GM13977 (cell line): ENCODE measurements around the gene CLMN.

ENCODE experiments used
- DNase-seq: peaks from one replicate; pipeline ENCODE4 v3.0.0; 2012; ENCODE audit warnings: low spot score
- CTCF ChIP-seq: IDR thresholded peaks from 2 replicates; pipeline ENCODE4 v1.5.1; 2012; ENCODE audit warnings: mild to moderate bottlenecking, control low read depth; ENCODE audit not compliant: insufficient read depth; ENCODE audit errors: extremely low read depth, missing control alignments
- in situ Hi-C: fragments of 300-500 bp; cut with MboI; formaldehyde crosslinking; loops from one replicate; pipeline ENCODE4 v1.12.0; 2022; ENCODE audit warnings: low sequenced_read_pairs, low pct_unique_long_range_greater_than_20kb, mixed read lengths, inconsistent platforms; ENCODE audit not compliant: unreplicated experiment

Gene CLMN

GRCh38 chr14:95196826-95197545 lies 122.7 kb downstream of the CLMN start:
- DNase-seq, result no peak
- in situ Hi-C loops, result no loop called here
- TF ChIP-seq CTCF, result no peak

GRCh38 chr14:95196268-95196667 lies 123.4 kb downstream of the CLMN start:
- DNase-seq, result peak; percentile 68
- TF ChIP-seq CTCF, result peak; percentile 45
- in situ Hi-C loops, result no loop called here

- DNase-seq, result no peak
- no peak for TF ChIP-seq CTCF
- in situ Hi-C loops, result no loop called here
Measured at GRCh38 chr14:95195031-95195430, 124.7 kb downstream of the CLMN start.

GRCh38 chr14:95193081-95193480 lies 126.6 kb downstream of the CLMN start:
- in situ Hi-C loops, result no loop called here
- no peak for DNase-seq
- no peak for TF ChIP-seq CTCF

GRCh38 chr14:95192311-95192710 lies 127.4 kb downstream of the CLMN start:
- no peak for DNase-seq
- TF ChIP-seq CTCF, result no peak
- in situ Hi-C loops, result no loop called here

- TF ChIP-seq CTCF, result no peak
- in situ Hi-C loops, result no loop called here
- peak; percentile 2 for DNase-seq
Measured at GRCh38 chr14:95191445-95192199, 128.1 kb downstream of the CLMN start.
